ENCODE results near the gene MPRIP. TPM values are rescaled to one million over a fixed set of nuclear protein-coding genes. Genes with fewer than 3 reads are reported as not detected.
"Not testable (repeated sequence)": the region's sequence is repeated elsewhere in the genome, so short reads cannot be mapped to it uniquely, and the experiment has no call there.

MPRIP gene
- 100 to 1,000 TPM; 181 to 342 TPM for total RNA-seq
- 100 to 1,000 TPM; 121 to 168 TPM for polyA plus RNA-seq
- long read RNA-seq, donor 1, full-length matches to known transcripts: 12 of 63 reads
- long read RNA-seq, donor 1, partial matches to known transcripts: 51 of 63 reads
- long read RNA-seq, donor 1, other reads (novel, unspliced or antisense): 0 of 63 reads
- long read RNA-seq, donor 2, partial matches to known transcripts: 12 of 14 reads
- long read RNA-seq, donor 2, other reads (novel, unspliced or antisense): 0 of 14 reads
- long read RNA-seq, donor 3, transcript MPRIP-208 (2 exons, 309 nt): major isoform, 5 of 25 reads
- long read RNA-seq, donor 3, partial matches to known transcripts: 17 of 25 reads
- long read RNA-seq, donor 3, other reads (novel, unspliced or antisense): 0 of 25 reads
- long read RNA-seq, donor 4, transcript MPRIP-208 (2 exons, 309 nt): major isoform, 5 of 45 reads
- long read RNA-seq, donor 4, partial matches to known transcripts: 37 of 45 reads
- long read RNA-seq, donor 4, other reads (novel, unspliced or antisense): 0 of 45 reads
- long read RNA-seq, donor 5, full-length matches to known transcripts: 15 of 100 reads
- long read RNA-seq, donor 5, partial matches to known transcripts: 85 of 100 reads
- long read RNA-seq, donor 5, other reads (novel, unspliced or antisense): 0 of 100 reads

DNA sequence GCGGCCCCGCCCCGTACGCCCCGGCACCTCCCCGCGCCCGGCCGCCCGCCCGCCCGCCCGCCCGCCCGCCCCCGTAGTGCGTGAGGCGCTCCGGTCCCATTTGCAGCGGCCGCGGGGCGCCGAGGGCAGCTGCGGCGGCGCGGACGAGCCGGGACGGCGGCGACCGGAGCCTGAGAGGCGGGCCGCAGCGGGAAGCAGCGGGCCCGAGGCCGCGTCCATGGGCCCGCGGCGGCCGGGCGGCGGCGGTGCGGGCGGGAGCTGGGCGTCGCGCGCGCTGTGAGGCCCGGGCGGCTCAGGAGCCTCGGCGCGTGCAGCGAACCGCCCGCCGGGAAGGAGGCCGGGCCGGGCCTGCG, at the start of gene MPRIP:
MPRIP (plus strand) TSS at position 74 of the 353 bp plus-strand sequence. CDS start 392 bp downstream, outside the sequence.
- DNase-seq (no peak), ATAC-seq (ENCODE audit: insufficient read depth, low FRiP score) (no peak)
- Histone ChIP-seq H3K36me3 (ENCODE audit: control insufficient read depth in 4 of 4, insufficient read depth in 4 of 4, low read length in 4 of 4) (no peaks in the 10 kb centered on the region), H3K27me3 (ENCODE audit: control insufficient read depth in 3 of 3, insufficient read depth in 3 of 3, low read length in 2 of 3) (no peaks in the 10 kb centered on the region), H3K9me3 (ENCODE audit: control insufficient read depth in 4 of 4, insufficient read depth in 3 of 4, low read length in 3 of 4) (no peaks in the 10 kb centered on the region), H3K27ac (ENCODE audit: low read depth in 1 of 2, low read length in 1 of 2) (peak within 1 kb of the TSS; percentile 83 to 86), H3K4me1 (ENCODE audit: control insufficient read depth in 5 of 5, insufficient read depth in 5 of 5, low read length in 5 of 5) (peaks cover 0 to 45% (median 20%) of the 10 kb centered on the region in 5 donors), H3K9ac (ENCODE audit: insufficient read depth in 1 of 2, low read length in 2 of 2) (peak within 1 kb of the TSS; percentile 54 to 68), H3K4me3 (peak within 1 kb of the TSS; percentile 66)
- WGBS, 2 donors: 0% methylated on average over 42 to 66 of the region's 67 CpGs
- TF ChIP-seq, protein P1, sequence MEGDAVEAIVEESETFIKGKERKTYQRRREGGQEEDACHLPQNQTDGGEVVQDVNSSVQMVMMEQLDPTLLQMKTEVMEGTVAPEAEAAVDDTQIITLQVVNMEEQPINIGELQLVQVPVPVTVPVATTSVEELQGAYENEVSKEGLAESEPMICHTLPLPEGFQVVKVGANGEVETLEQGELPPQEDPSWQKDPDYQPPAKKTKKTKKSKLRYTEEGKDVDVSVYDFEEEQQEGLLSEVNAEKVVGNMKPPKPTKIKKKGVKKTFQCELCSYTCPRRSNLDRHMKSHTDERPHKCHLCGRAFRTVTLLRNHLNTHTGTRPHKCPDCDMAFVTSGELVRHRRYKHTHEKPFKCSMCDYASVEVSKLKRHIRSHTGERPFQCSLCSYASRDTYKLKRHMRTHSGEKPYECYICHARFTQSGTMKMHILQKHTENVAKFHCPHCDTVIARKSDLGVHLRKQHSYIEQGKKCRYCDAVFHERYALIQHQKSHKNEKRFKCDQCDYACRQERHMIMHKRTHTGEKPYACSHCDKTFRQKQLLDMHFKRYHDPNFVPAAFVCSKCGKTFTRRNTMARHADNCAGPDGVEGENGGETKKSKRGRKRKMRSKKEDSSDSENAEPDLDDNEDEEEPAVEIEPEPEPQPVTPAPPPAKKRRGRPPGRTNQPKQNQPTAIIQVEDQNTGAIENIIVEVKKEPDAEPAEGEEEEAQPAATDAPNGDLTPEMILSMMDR (IDR thresholded peaks at IDR 0.05; ENCODE audit: control extremely low read depth, extremely low read depth): no peak

- 83 to 90% methylated on average over 2 of the region's 2 CpGs for WGBS, 2 donors
- H3K9ac ChIP-seq (ENCODE audit: insufficient read depth in 1 of 2, low read length in 2 of 2): peak overlapping the region in 1 of 2 donors; percentile 7
- no peaks in the 10 kb centered on the region for H3K36me3 ChIP-seq (ENCODE audit: control insufficient read depth in 4 of 4, insufficient read depth in 4 of 4, low read length in 4 of 4)
- DNase-seq (no peak), ATAC-seq (ENCODE audit: insufficient read depth, low FRiP score) (no peak)
- H3K27me3 ChIP-seq (ENCODE audit: control insufficient read depth in 3 of 3, insufficient read depth in 3 of 3, low read length in 2 of 3): no peaks in the 10 kb centered on the region
- H3K4me1 ChIP-seq (ENCODE audit: control insufficient read depth in 5 of 5, insufficient read depth in 5 of 5, low read length in 5 of 5): peaks cover 0 to 2% (median 0%) of the 10 kb centered on the region in 5 donors
- no peaks in the 10 kb centered on the region for H3K9me3 ChIP-seq (ENCODE audit: control insufficient read depth in 4 of 4, insufficient read depth in 3 of 4, low read length in 3 of 4)
- no peak overlapping the region for H3K4me3 ChIP-seq
- TF ChIP-seq, protein P1 (IDR thresholded peaks at IDR 0.05; ENCODE audit: control extremely low read depth, extremely low read depth): no peak
- H3K27ac ChIP-seq (ENCODE audit: low read depth in 1 of 2, low read length in 1 of 2): no peak overlapping the region
Measured at GRCh38 chr17:16994631-16995030, 47.6 kb upstream of the MPRIP start.

GRCh38 chr17:16995930-16996329, 46.3 kb upstream of the MPRIP start:
- peaks cover 0 to 2% (median 0%) of the 10 kb centered on the region in 5 donors for H3K4me1 ChIP-seq (ENCODE audit: control insufficient read depth in 5 of 5, insufficient read depth in 5 of 5, low read length in 5 of 5)
- TF ChIP-seq, protein P1 (IDR thresholded peaks at IDR 0.05; ENCODE audit: control extremely low read depth, extremely low read depth): no peak
- no peaks in the 10 kb centered on the region for H3K36me3 ChIP-seq (ENCODE audit: control insufficient read depth in 4 of 4, insufficient read depth in 4 of 4, low read length in 4 of 4)
- 91% methylated on average over 7 of the region's 7 CpGs for WGBS, 2 donors
- no peaks in the 10 kb centered on the region for H3K27me3 ChIP-seq (ENCODE audit: control insufficient read depth in 3 of 3, insufficient read depth in 3 of 3, low read length in 2 of 3)
- H3K4me3 ChIP-seq: no peak overlapping the region
- ATAC-seq (ENCODE audit: insufficient read depth, low FRiP score) (no peak), DNase-seq (no peak)
- no peaks in the 10 kb centered on the region for H3K9me3 ChIP-seq (ENCODE audit: control insufficient read depth in 4 of 4, insufficient read depth in 3 of 4, low read length in 3 of 4)
- no peak overlapping the region for H3K27ac ChIP-seq (ENCODE audit: low read depth in 1 of 2, low read length in 1 of 2)
- H3K9ac ChIP-seq (ENCODE audit: insufficient read depth in 1 of 2, low read length in 2 of 2): no peak overlapping the region

GRCh38 chr17:16996726-16997125, 45.5 kb upstream of the MPRIP start:
- 89 to 90% methylated on average over 10 to 11 of the region's 11 CpGs for WGBS, 2 donors
- not testable (repeated sequence) for H3K27me3 ChIP-seq (ENCODE audit: control insufficient read depth in 3 of 3, insufficient read depth in 3 of 3, low read length in 2 of 3); H3K27ac ChIP-seq (ENCODE audit: low read depth in 1 of 2, low read length in 1 of 2); H3K9me3 ChIP-seq (ENCODE audit: control insufficient read depth in 4 of 4, insufficient read depth in 3 of 4, low read length in 3 of 4); DNase-seq; H3K36me3 ChIP-seq (ENCODE audit: control insufficient read depth in 4 of 4, insufficient read depth in 4 of 4, low read length in 4 of 4); H3K4me1 ChIP-seq (ENCODE audit: control insufficient read depth in 5 of 5, insufficient read depth in 5 of 5, low read length in 5 of 5); H3K9ac ChIP-seq (ENCODE audit: insufficient read depth in 1 of 2, low read length in 2 of 2); ATAC-seq (ENCODE audit: insufficient read depth, low FRiP score); H3K4me3 ChIP-seq

Data from lung (tissue), 16 donors.